Esophagus mucosa (tissue), 1 donor: Measurements from ENCODE around the gene FKBP14. TPM values are rescaled to one million over a fixed set of nuclear protein-coding genes. Genes with fewer than 3 reads are reported as not detected.

Experiments
- total RNA-seq: library from RNA; stranded (reverse); gene quantifications from one replicate; pipeline ENCODE4 v1.2.4, GENCODE V29; 2023
- donor health status: DM: yes; HTN: yes; CAD: no.

Gene FKBP14
- total RNA-seq, 1 donor from 2014 or later = 7.6 TPM

Other genes with a start within 250 kb of the FKBP14 start
- gene WIPF3, start 220.2 kb downstream of the FKBP14 start, total RNA-seq = 1.2 TPM
- 20.3 TPM for gene SCRN1, start 36.9 kb downstream of the FKBP14 start, total RNA-seq
- gene PLEKHA8, start 1.7 kb upstream of the FKBP14 start, total RNA-seq = 5.7 TPM
- gene MTURN, start 108.3 kb upstream of the FKBP14 start, total RNA-seq = 6.1 TPM